K562 (cell line): ENCODE measurements around the gene STYX. TPM values are rescaled to one million over a fixed set of nuclear protein-coding genes. Genes with fewer than 3 reads are reported as not detected.

ENCODE experiments used
- AFF4 ChIP-seq: sonication (generic); formaldehyde crosslinking; IDR thresholded peaks from 2 replicates; pipeline ENCODE4 v1.8.0; 2023; ENCODE audit warnings: mild to moderate bottlenecking, missing genetic modification reagents
- BCL6 ChIP-seq: fragments of 250-450 bp; sonication (Bioruptor Pico); IDR thresholded peaks from 2 replicates; pipeline ENCODE4 v1.4.0; 2020
- CBX2 ChIP-seq: fragments of 200-600 bp; sonication (generic); IDR thresholded peaks from one replicate; pipeline ENCODE4 v1.6.1; 2012; ENCODE audit warnings: mild to moderate bottlenecking, low read length, inconsistent platforms; ENCODE audit not compliant: insufficient read depth, poor library complexity, severe bottlenecking
- DPF2 ChIP-seq: fragments of 450-650 bp; IDR thresholded peaks from 2 replicates; pipeline ENCODE4 v1.6.1; 2016
- EGR1 ChIP-seq: fragments of 450-650 bp; conservative IDR thresholded peaks from 2 replicates; pipeline ENCODE4 v1.6.1; 2017; ENCODE audit warnings: mild to moderate bottlenecking
- ETV1 ChIP-seq: fragments of 450-650 bp; conservative IDR thresholded peaks from 2 replicates; pipeline ENCODE4 v1.6.1; 2016; ENCODE audit warnings: missing genetic modification characterization, control low read depth, low read depth, missing compliant biosample characterization
- GABPA ChIP-seq: fragments of 200-800 bp; sonication (Bioruptor generic); conservative IDR thresholded peaks from 2 replicates; pipeline ENCODE4 v1.6.1; 2016; ENCODE audit warnings: low read depth, missing genetic modification characterization, missing compliant biosample characterization
- MAFK ChIP-seq: IDR thresholded peaks from 2 replicates; pipeline ENCODE4 v1.6.1; 2011; ENCODE audit warnings: low read length, improper control_type of control experiment
- MAX ChIP-seq: sonication (generic); formaldehyde crosslinking; IDR thresholded peaks from 2 replicates; pipeline ENCODE4 v1.9.0; 2022; ENCODE audit warnings: mild to moderate bottlenecking, missing genetic modification reagents
- NELFE ChIP-seq: IDR thresholded peaks from 2 replicates; pipeline ENCODE4 v1.6.1; 2011; ENCODE audit warnings: mild to moderate bottlenecking; ENCODE audit not compliant: insufficient read depth, insufficient read length
- NFIC ChIP-seq: fragments of 450-650 bp; IDR thresholded peaks from 2 replicates; pipeline ENCODE4 v1.6.1; 2017; ENCODE audit warnings: mild to moderate bottlenecking, inconsistent platforms
- NR2C1 ChIP-seq, 2 experiments: fragments of 450-650 bp; IDR thresholded peaks; 2 replicates each; pipeline ENCODE4 v1.6.1; 2017; ENCODE audit warnings: mild to moderate bottlenecking in 2 of 2, antibody characterized with exemption in 1 of 2, inconsistent platforms in 1 of 2, missing compliant biosample characterization in 1 of 2, missing genetic modification characterization in 1 of 2
- PYGO2 ChIP-seq: fragments of 450-650 bp; IDR thresholded peaks from 2 replicates; pipeline ENCODE4 v1.6.1; 2016; ENCODE audit warnings: mild to moderate bottlenecking, missing genetic modification characterization, moderate library complexity, missing compliant biosample characterization
- RBM15 ChIP-seq: fragments of 200-400 bp; formaldehyde crosslinking; IDR thresholded peaks from 2 replicates; pipeline ENCODE4 v1.6.1; 2018; ENCODE audit warnings: mild to moderate bottlenecking, low read length, moderate library complexity; ENCODE audit not compliant: insufficient read depth
- TAF1 ChIP-seq: IDR thresholded peaks from 2 replicates; pipeline ENCODE4 v1.6.1; 2011; ENCODE audit warnings: mild to moderate bottlenecking, low read length, moderate library complexity; ENCODE audit not compliant: insufficient read depth, control insufficient read depth, severe bottlenecking; ENCODE audit errors: extremely low read depth
- TCF15 ChIP-seq: fragments of 250-450 bp; sonication (Bioruptor Pico); IDR thresholded peaks from 2 replicates; pipeline ENCODE4 v1.8.0; 2022; ENCODE audit warnings: moderate library complexity, mild to moderate bottlenecking, inconsistent platforms
- YBX1 ChIP-seq: fragments of 450-650 bp; IDR thresholded peaks from 2 replicates; pipeline ENCODE4 v1.7.1; 2016; ENCODE audit warnings: mild to moderate bottlenecking
- ZBTB17 ChIP-seq: fragments of 450-650 bp; formaldehyde crosslinking; IDR thresholded peaks from 2 replicates; pipeline ENCODE4 v1.4.0; 2020; ENCODE audit warnings: mild to moderate bottlenecking
- ZKSCAN3 ChIP-seq: fragments of 250-450 bp; sonication (Bioruptor Pico); IDR thresholded peaks from 2 replicates; pipeline ENCODE4 v1.4.0; 2020
- ZNF232 ChIP-seq: sonication (generic); formaldehyde crosslinking; IDR thresholded peaks from 2 replicates; pipeline ENCODE4 v1.8.0; 2022; ENCODE audit warnings: mild to moderate bottlenecking, missing genetic modification reagents
- polyA plus RNA-seq, 8 experiments: library from polyadenylated mRNA; depleted of rRNA in 4 of 8; stranded (reverse) in 5 of 8; unstranded in 3 of 8; fragments of >200 nt; fragmentation: Nextera tagmentation in 2 of 8; fragmentation: Illumina TruSeq in 1 of 8; extraction: Ambion mirVana in 2 of 8; extraction: Trizol in 1 of 8; gene quantifications; 2 replicates each; pipeline versions ENCODE4 v1.2.1 to v1.2.3, GENCODE V29; 2011 to 2014; ENCODE audit warnings: inconsistent platforms in 1 of 8, missing spikeins in 1 of 8
- total RNA-seq, 7 experiments: library from RNA; depleted of rRNA in 6 of 7; stranded (reverse); fragments of >200 nt in 6 of 7; fragmentation: Illumina TruSeq in 2 of 7; extraction: Trizol in 2 of 7; gene quantifications; 2 replicates each; pipeline versions ENCODE4 v1.2.1 to v1.2.3, GENCODE V29; 2011 to 2021; ENCODE audit warnings: low replicate concordance in 1 of 7
- TF ChIP-seq, protein P1 (sequence below): sonication (generic); formaldehyde crosslinking; IDR thresholded peaks from 2 replicates; pipeline ENCODE4 v1.8.0; 2022; ENCODE audit warnings: mild to moderate bottlenecking, missing genetic modification reagents

The STYX gene
- total and polyA plus RNA-seq, 9 of the 15 experiments (the other 6 are each of a cell fraction or from before 2014, with no cell fraction given): 5.0 to 15.4 (median 10.6) TPM

DNA sequence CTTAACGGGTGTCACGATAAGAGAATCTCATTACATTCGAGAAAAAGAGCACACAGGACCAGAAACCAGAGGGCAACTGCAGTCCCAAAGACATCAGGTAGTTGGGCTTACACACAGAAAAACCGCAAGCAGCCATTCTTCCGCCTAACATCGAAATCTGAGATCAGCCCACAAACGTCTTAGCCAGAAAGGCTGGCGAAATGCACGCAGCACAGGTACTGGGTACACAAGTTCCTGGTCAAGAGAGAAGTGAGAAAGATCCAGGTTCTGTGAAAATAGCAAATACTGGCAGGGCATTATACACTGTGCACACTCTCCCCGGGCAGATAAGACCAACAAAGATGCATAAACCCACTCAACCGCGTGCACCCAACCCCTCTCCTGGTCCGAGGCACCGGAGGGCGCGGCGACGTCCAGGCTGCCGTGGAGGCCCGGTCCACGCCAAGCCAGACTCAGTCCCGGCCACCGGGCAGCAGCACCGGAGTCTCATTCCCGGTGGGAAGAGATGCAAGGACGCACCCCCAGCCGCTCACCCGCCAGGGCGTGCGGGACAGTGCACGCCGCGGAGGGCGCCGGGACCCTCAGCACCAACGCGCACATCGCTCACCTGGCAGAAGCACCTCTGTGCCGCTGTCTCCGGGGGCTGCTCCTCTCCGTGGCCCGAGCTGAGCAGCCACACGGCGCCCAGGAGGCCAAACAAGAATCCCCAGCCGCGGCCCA, 35.0 kb upstream of the STYX start (continued):
- TF ChIP-seq AFF4 (CRISPR knock-in tag) (no peak), GABPA (tag) (no peak), EGR1 (no peak), MAX (CRISPR knock-in tag) (peak; percentile 28; the same call in 1 of the 2 replicates), CBX2 (no peak), ETV1 (no peak), YBX1 (no peak), DPF2 (no peak), NFIC (no peak), ZKSCAN3 (no peak), ZNF232 (CRISPR knock-in tag) (no peak), BCL6 (no peak), TAF1 (peak; percentile 28), TCF15 (CRISPR knock-in tag) (no peak), NELFE (no peak), MAFK (no peak), NR2C1 (IDR thresholded peaks at IDR 0.05) (no peak), NR2C1 (tag; IDR thresholded peaks at IDR 0.05) (no peak), RBM15 (no peak), ZBTB17 (CRISPR knock-in tag) (no peak), PYGO2 (tag) (no peak)
- TF ChIP-seq, protein P1, sequence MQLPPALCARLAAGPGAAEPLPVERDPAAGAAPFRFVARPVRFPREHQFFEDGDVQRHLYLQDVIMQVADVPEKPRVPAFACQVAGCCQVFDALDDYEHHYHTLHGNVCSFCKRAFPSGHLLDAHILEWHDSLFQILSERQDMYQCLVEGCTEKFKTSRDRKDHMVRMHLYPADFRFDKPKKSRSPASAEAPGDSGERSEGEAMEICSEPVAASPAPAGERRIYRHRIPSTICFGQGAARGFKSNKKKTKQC: no peak
